ENCODE measurements around the gene EEF2KMT.
"Not testable (repeated sequence)": the region's sequence is repeated elsewhere in the genome, so short reads cannot be mapped to it uniquely, and the experiment has no call there.

GRCh38 chr16:5080461-5080860, 17.1 kb downstream of the EEF2KMT start:
- TF ChIP-seq, protein P1, sequence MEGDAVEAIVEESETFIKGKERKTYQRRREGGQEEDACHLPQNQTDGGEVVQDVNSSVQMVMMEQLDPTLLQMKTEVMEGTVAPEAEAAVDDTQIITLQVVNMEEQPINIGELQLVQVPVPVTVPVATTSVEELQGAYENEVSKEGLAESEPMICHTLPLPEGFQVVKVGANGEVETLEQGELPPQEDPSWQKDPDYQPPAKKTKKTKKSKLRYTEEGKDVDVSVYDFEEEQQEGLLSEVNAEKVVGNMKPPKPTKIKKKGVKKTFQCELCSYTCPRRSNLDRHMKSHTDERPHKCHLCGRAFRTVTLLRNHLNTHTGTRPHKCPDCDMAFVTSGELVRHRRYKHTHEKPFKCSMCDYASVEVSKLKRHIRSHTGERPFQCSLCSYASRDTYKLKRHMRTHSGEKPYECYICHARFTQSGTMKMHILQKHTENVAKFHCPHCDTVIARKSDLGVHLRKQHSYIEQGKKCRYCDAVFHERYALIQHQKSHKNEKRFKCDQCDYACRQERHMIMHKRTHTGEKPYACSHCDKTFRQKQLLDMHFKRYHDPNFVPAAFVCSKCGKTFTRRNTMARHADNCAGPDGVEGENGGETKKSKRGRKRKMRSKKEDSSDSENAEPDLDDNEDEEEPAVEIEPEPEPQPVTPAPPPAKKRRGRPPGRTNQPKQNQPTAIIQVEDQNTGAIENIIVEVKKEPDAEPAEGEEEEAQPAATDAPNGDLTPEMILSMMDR (IDR thresholded peaks at IDR 0.05), result not testable (repeated sequence)
- TF ChIP-seq POLR2A (IDR thresholded peaks at IDR 0.05), result not testable (repeated sequence)

Measured in uterus (tissue), 2 donors.